Stimulated activated CD8-positive, alpha-beta memory T cell treated with anti-CD3 and anti-CD28 coated beads, Interleukin-4, amount 100 ng/mL, for 4 hours (primary cell): Measurements from ENCODE around the gene OR2T10.
"Not testable (repeated sequence)": the region's sequence is repeated elsewhere in the genome, so short reads cannot be mapped to it uniquely, and the experiment has no call there.

Experiments used
- DNase-seq, 2 donors: peaks; one replicate each; pipeline ENCODE4 v3.0.0-alpha.2; 2020; ENCODE audit warnings: low read depth in 2 of 2, low spot score in 1 of 2

OR2T10 gene, protein sequence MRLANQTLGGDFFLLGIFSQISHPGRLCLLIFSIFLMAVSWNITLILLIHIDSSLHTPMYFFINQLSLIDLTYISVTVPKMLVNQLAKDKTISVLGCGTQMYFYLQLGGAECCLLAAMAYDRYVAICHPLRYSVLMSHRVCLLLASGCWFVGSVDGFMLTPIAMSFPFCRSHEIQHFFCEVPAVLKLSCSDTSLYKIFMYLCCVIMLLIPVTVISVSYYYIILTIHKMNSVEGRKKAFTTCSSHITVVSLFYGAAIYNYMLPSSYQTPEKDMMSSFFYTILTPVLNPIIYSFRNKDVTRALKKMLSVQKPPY

DNA sequence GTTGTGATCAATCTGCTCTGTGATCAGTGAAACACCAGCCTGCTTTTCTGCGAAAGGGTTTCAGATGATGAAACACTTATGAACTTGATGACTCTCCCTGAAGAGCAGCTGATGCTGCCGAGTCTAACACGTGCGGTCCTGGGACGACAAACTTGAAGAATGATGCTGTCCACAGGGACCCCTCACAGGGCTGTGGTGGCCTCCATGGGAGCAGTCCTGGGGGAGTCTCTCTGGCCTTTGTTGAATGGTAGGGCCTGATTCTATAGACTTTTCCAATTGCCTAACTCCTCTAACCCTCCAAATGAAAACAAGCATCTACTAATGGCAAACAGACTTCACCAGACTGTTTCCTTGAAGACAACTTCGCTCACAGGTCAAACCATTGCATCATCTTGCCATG is at the start of gene OR2T10:
OR2T10 (minus strand) TSS at position 112 of the 400 bp plus-strand sequence. CDS start 3,932 bp downstream, outside the sequence.
- DNase-seq, result no peak

DNA sequence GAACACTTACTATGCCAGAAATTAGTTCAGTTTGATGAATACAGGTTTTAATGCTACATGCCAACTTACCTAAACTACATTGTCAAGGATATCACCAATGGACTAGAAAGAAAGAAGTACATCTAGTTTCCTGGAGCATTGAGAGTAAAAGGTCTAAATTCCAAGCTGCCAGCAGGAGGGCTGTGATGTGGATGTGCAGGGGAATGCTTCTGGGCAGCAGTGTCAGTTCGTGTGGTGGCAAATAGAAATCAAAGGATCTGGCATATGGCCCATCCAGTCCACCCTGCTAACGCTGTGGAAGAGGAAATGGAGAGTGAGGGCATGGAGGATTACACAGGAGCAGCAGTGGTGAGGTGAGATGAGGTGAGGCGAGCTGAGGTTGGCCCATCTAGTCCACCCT is 47.7 kb upstream of the OR2T10 start, which contains the start of gene OR2T35:
OR2T35 (minus strand) TSS at position 101 of the 400 bp plus-strand sequence. CDS start 6,020 bp downstream, outside the sequence.
- DNase-seq, result not testable (repeated sequence)

DNA sequence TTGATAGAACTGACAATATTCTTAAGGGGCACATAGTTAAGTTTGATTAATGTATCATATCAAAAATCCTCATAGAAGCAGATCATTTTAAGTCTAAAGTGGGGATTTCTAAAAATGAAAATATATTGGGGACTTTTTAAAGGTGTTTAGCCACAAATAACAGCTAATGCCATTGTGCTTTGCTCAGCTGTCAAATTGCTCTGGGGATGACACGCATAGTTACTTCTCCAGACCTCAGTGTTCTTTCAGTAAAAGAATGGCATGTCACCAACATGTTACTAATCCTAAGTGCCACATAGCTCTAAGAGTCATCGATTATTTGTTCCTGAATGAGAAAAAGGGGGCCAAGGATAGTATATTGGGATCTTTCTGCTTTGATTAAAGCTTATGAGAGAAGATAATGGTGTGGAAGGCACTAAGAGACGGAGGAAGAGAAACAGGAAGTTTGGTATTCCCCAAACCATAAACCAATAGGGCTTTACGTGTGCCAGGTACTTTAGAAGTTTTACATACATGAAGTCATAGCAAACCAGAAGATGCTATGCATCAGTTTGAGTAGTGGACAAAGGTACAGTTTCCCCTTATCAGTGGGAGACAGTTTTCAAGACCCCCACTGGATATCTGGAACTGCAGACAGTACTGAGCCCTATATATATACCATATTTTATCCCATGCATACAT is 45.6 kb upstream of the OR2T10 start:
- not testable (repeated sequence) for DNase-seq

DNA sequence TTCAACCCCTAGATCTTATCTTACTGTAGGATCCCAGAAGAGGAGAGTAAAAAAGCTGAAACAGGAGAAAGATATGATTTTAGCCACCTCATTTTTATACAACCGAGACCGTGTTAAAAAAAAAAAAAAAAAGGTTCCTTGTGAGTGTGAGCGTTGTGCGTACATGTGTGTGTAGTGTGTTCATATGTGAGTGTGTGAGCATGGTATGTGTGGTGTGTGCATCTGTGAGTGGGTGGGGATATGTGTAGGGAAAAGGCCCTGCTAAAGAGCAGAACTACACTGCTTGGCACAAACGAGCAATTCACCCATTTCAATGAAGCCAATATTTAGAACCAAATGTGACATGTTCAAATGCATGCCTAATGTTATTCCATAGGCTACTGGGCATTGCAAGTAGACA is 44.1 kb upstream of the OR2T10 start:
- DNase-seq, result not testable (repeated sequence)

DNA sequence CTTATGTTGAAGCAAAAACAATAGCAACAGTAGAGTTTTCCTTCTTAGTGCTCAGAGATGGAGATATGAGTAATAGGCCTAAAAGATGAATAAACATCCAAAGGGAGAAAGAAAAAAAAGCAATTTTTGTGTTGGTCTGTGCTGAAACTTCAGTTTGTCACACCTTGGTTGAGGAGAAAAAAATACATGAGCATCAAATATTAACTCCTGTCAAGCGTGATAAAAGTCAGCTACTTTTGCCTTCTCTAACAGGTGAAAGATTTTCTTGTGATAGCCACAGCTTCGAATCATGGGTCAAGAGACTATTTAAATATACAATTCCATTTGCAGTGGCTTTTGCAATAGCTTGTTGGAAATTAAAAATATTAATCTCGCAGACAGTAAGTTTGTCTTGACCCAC is 43.4 kb upstream of the OR2T10 start:
- not testable (repeated sequence) for DNase-seq

DNA sequence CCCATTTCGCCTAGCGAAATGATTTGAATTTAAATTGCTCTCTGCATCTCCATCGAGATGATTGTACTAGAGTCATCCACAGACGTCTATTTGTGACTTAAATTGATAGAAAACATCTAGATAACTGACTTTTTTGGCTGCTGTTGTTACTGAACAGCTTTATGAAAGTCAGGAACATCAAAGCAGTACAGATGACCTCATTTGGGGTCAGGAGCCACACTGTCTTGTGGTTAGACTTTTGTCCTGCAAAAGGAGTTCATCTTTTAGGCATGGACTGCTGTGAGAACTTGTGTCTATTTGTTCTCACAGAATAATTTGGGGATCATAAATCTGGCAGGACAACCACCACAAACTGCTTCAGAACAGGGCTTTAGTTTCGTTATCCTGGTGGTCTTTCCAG is 42.2 kb upstream of the OR2T10 start:
- DNase-seq, result not testable (repeated sequence)

DNA sequence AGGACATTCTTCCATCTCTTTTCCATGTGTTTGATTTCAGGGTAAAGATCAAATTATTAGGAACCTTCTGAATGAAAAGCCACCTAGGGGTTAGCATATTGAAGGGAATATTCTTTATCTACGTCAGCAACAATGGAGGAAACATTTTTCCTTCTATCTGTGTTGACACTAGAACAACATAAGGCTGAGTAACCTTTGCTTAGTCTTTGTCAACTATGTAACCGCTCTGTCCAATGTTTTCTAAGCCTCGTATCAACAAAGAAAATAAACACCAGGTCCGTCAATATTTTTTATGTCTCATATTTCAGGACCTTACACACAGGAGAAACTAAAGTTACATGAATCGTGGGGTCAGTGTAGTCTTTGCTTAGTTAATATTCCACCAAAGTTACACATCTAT is 39.1 kb upstream of the OR2T10 start:
- DNase-seq, result not testable (repeated sequence)

DNA sequence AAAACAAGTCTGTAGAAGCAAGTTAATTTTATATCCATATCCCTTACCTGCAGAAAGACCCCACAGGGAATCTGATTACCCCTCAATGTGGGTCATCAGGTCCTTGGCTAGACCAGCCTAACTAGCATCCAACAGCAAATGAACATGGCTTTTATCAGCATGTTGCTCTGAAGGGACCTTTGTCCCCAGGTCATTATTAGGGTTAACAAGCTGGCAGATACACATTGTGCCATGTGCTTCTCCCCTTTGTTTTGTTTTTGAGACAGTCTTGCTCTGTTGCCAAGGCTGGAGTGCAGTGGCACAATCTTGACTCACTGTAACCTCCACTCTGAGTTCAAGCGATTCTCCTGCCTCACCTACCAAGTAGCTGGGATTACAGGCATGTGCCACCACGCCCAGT is 37.5 kb upstream of the OR2T10 start, which contains the start of gene OR2T11:
OR2T11 (minus strand) TSS at position 101 of the 400 bp plus-strand sequence. CDS start 7,963 bp downstream, outside the sequence.
- DNase-seq, result not testable (repeated sequence)

DNA sequence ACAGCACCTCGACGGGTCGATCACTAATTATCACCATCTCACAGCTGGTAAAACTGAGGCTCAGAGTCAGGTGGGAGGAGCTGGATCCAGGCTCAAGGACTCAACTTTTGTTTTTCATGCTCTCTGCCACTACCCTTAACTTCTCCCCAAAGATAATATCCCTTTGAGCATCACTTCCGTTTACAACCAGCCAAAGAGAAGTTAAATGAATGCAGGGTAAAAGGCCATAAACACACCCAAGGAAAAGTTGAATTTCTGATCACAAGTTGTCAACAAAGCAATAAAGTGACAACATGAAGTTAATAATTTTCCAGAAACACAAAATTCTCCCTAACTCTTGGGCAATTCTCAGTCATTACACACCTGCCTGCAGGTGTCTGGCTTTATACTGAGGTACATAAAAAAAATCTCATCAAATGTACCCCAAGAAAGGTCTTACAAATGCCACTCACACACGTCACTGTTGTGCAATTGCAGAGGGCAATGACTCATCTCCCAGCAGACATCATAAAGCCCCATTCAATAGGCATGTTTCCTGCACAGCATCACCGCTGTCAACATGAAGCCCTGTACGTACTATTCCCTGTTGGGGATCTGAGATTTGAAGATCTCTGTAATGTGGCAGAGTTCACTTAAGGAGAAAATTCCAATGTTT is 34.0 kb upstream of the OR2T10 start:
- no peak for DNase-seq

DNA sequence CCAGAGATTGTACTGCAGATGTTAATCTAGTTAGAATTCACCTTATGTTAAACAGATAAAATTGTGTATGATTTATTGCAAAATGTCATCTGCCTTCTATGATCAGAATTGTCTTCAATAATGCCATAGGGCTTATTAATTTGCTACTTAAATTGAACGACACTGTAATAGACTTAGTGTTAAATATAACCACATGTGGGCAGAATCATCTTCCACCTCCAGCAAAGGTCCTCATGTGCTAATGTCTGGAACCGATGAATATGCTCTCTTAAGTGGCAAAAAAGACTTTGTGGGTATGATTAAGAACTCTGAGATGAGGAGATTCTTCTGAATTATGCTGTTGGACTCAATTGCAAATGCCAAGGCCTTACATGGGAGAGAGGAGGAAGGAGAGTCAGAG is 33.1 kb upstream of the OR2T10 start:
- DNase-seq, result no peak

DNA sequence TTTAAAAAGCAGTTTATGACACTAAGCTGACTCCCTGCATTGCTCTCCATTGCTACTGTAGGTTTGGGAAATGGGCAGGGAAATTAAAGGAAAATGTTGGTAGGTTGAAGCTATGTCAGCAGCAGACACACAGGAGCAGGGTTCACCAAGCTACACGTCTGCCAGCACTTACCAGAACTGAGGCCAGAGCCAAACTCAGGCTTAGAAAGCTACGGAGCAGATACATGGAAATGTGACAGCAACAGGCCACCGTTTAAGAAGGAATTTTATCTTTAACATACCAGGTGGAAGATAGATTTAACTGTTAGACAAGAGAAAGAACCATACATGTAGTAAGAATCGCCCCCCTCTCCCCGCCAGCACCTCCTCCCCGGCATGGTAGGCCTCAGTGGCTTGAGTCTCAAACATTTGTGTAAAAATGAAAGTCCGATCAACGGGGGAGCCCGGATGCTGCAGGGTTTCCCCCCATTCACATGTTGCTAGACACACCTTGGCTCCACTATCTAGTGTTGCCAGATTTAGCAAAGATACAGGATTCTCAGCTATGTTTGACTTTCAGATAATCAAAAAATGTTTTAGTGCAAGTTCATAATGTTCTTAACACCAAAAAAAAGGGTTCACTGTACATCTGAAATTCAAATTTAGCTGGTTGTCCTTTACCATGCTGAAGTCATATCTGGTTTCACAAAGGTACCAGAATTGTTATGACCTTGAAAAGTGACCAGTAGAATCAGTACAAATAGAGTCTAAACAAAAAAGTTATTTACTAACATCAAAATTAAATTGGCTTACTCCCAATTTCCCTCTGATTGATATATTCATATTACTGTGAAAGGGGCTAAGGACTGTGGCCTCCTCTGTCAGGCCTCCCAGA is 30.7 kb upstream of the OR2T10 start:
- no peak for DNase-seq

DNA sequence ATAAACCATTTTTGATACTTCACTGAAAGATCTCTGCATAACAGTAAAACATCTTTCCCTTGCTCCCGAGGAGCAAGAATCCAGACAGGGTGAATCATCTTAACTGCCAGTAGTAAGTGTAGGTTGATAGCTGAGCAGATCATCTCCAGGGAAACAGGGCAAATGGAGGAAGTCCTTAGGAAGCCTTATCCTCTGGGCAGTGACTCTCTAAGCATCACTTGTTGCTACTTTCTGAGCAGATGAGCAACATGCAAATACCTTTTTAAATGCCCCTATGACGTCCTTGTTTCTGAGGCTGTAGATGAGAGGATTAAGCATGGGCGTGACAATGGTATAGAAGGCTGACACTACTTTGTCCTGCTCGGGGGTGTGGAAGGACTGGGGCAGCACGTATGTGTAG is 28.5 kb upstream of the OR2T10 start:
- no peak for DNase-seq

DNA sequence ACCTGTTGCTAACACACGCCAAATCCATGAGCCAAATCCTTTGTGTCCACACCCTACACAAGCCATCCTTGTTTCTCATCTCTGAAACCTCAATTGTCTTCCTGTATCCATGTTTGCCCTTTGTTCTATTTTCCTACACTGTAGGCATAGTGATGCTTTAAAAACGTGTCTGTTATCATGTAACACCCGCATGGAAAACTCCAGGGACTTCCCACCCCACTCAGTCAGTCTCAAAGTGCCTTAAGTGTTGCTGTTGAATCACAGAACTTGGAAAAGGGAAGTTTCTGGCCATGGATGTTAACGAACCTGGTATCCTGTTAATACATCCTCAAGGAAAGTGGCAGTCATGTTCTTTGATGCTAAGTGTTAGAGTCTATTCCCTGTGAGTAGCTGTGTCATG is 27.7 kb upstream of the OR2T10 start:
- no peak for DNase-seq

DNA sequence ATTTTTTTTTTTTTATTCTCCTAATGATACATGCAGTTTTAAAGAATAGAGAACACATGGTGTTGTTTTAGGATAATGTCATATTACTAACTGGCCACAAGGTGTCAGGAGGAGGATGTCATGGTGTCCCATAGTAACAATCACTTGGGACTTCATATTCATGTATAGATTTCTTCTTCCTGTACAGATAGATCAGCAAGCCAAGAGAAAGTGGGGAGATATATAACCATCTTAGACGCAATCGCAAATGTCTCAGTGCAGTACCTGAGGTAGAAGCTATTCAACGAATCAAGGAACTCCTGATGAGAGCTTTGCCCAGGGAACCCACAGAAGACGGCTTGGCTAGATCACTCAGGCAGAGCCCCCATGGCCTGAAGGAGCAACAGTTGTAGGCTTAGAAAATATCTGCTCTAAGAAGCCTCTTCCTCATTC is 25.1 kb upstream of the OR2T10 start:
- no peak for DNase-seq

DNA sequence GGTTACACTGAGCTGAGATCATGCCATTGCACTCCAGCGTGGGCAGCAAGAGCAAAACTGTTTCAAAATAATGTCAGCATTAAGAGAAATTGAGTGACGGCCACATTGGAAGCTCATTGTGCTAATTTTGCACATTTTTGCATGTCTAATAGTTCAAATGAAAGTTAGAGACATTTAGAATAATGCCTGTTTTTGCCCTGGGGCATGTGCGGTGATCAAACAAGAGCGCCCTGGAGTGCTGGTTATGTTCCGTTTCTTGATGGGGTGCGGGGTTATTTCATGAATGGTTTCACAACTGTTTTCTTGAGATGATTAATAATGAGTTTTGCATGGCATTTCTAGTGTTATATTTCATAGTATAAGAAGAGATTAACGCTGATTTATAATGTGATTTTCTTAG is 24.3 kb upstream of the OR2T10 start:
- DNase-seq, result no peak

DNA sequence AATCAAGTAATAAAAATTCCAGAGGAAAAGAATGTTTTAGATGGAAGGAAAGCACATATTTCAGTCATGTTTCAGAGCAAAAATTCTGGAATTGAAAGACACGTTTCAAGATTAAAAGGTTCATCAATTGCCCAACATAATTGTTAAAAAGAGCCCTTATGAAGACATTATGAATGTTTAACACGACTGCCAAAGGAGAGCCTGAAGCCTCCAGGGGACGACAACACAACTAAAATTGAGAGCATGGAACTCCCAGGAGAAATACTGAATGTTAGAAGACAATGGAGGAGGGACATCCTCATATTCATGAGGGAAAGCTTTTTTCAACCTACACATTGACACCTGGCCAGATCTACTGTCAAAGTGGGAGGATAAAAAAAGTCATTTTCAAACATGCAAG is 21.4 kb upstream of the OR2T10 start:
- no peak for DNase-seq

DNA sequence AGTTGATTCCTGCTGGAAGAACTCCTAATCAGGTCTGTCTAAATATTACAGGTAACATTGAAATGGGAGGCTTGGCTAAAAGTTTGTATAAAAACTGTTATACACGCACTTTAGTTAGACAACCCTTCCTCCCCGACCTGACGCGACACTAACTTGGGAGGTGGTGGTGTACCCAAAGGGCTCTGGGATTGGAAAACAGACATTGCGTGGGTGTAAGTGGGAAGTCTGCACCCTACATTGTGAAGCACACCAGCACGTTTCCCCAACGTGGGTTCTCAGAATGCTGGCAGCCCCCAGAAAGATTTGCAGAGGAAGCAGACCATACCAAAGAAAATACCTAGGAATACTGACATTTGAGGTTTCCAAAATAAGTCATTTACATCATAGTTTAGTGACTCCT is 20.6 kb upstream of the OR2T10 start:
- DNase-seq, result no peak

DNA sequence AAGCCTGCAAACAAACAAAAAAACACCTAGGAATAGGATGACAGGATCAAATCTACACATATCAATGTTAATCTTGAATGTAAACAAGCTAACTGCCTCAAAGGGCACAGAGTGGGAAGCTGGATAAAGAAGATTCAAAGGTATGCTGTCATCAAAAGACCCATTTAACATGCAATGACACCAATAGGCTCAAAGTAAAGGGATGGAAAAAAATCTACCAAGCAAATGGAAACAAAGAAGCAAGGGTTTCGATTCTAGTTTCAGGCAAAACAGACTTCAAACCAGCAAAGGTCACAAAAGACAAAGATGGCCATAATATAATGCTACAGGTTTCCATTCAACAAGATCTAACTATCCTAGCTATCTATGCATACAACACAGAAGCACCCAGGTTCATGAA is 16.2 kb upstream of the OR2T10 start:
- DNase-seq, result no peak

DNA sequence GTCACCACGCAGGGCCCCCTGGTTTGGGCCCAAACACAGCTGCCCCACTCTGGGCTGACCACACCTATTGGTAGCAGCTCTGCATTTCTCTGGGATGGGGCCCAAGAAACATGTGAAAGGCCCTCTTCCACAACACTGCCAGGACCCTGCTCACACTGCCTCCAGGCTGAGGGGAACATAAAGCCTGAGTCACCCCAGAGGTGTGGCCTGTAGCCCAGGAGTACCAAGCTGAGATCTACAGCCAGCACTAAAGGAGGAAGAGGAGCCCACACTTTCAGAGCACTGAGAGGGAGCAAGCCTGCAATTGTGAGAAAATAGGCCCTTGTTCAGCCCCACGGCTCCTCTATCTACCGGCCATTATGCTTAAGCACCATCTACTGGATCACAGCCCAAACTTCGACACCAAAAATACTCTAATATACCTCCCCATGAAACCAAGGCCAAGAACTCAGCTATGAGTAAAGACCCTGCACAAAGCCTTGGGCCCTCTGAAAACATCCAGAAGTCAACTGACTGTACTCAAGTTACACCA is 14.4 kb upstream of the OR2T10 start:
- DNase-seq, result no peak

DNA sequence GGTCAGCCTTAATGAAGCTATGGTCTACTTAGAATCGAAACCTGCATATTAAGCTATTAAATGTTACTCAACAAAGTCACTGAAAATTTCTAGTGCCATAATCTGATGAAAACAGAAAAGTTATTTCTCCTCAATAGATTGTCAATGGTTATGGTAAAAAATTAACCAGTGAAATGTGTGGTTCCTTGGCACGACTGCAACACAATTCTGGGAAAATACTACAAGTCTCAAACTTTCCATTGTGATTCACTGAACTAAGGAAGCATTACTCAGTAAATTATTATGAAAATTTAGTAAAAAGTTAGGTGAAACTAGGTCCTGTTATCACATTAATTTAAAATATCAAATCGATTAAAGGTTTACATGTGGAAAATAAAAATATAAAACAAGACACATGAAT is 12.8 kb upstream of the OR2T10 start:
- no peak for DNase-seq

DNA sequence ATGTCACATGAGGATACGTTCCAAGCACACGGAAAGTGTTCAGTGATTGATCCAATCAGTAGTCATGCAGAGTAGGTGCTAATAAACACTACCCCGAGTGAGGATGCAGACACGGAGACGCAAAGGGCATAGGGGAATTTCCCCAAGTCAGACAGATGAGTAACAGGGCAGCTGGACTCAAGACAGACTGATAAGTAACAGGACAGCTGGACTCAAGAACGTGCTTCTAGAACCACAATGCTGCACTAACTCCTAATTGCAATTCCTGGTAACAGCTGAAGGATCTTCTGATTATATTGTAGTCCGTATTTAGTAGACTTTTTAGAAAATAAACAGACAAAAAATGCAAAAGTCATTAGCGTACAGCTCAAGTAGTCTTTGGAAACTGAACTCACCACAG is 1.9 kb upstream of the OR2T10 start:
- no peak for DNase-seq
